HG03280 (cell line): ENCODE data around the gene C10orf120.

Source experiments
- ATAC-seq: cut with Tn5 transposase; IDR thresholded peaks from one replicate; pipeline ENCODE4 v1.9.1; 2021; ENCODE audit warnings: mild to moderate bottlenecking, moderate library complexity; ENCODE audit not compliant: unreplicated experiment

The C10orf120 gene

DNA sequence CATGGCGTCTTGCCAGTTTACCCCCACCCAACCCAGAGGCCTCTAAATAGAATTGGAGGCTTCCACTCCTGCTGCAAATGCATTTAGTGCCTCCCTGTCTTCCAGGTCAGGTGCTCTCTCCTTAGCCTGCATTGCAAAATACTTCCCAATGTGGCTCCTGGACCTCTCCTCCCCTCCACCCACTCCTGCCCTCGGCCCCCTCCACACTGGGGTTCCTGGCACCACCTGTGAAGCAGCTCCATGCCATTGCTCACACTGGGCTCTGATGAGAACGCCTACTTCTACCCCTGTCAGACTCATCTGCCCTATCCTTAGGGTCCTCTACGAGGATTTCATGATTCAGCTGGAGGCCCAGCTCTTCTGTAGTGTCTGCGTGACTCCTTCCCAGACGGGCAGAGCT is 37.4 kb downstream of the C10orf120 start:
- no peak for ATAC-seq

GRCh38 chr10:122660696-122661095 is 39.0 kb downstream of the C10orf120 start:
- ATAC-seq, result no peak

DNA sequence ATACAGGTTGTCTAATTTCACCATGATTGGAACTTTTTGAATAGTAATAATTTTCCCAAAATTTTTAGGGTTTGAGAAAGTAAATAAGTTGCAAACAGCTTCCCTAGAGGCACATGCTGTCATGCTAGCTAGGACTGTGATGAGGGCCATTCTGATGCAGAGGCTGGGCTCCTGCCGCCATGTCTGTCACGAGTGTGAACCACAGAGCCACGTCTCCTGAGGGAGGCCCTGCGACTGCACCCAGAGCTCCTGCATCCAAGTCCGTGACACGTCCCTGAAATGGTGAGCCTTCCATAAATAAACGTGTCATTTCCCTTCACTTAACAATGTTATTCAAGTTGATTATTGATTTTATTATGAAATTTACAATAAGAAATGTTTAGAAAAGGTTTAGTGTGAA is 40.0 kb downstream of the C10orf120 start:
- ATAC-seq, result no peak

DNA sequence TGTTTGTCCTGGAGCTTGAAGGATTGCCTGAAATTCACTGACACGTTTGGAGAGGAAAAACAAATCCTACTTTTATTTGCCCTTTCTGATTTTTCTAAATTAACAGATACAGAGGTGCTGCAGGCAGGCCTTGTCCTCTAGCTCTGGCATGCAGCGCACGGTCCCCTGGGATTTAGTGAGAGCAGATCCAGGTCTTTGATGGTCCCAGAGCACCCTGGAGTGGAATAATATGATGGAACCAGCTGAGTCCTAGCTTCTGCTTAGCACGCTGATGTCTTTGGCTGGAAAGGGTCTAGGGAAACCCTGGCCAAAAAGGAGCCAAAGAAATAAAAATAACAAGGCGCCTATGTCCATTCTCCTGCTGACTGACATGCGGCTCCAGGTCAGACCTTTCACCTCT is 40.5 kb downstream of the C10orf120 start:
- ATAC-seq, result no peak

DNA sequence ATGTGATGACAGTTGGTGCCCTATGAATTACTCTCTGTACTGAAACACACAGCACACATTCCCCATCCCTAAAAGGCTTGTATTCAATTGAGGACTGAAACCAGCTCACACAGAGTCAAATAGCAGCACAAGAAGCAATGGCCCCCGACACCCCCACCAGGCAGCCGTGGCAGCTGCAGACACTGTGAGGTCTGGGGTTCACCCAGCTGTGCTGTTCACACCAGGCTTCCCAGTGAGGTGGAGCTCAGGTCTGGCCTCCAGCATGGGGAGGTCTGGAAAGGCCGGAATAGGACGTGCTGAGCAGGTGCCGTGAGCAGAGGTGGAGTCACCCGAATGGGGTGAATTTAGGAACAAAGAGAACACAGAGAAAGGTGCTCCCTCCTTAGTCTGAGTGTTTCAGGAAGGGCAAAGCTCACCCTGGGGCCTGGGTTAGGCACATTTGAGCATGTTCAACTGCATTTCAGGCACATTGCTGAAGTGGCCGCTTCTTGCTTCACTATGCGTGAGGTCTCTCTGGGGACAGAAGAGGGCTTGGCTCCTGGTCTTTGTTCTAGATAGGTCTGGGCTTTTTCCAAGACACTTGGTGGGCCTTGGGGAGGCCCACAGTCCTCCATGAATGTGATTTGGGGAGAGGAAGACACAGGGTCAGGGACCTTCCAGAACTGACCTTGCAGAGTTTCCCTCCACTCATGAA is 41.1 kb downstream of the C10orf120 start:
- ATAC-seq, result no peak

DNA sequence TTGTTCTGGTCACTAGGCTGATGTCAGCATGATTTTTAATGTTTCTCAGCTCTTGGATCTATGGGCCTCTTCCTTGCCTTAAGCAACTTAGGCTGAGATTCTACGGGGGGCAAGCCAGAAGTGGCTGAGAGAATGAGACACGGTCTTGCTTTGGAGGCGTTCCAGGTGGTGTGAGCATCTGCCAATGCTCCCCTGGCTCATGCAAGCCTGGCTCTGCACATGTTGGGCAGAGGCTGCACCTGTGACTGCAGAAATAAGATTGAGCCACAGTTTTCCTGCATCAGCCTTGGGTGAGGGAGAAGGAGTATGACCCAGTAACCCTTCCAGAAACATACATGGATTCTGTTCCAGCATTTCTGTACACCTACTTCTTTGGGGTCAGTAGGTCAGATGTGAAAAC is 41.9 kb downstream of the C10orf120 start:
- ATAC-seq, result no peak

DNA sequence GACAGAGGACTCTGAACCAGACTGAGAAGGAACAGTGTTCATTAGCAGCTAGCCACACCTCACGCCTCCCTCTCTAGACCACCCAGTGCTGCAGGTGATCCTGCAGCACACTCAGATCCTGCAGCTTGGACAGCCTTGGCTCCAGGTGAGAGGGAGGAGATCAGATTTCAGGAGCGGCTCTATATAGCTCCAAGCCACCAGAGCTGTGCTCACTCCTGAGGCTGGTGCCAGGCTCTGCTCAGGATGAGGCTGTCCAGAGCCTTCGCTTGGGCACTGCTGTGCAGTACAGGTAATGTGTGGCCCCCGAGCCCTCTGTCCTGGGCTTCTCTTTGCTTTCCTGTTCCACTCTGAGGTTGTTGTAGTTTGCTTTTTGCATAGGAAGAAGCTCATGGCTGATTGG is 42.4 kb downstream of the C10orf120 start:
- no peak for ATAC-seq

DNA sequence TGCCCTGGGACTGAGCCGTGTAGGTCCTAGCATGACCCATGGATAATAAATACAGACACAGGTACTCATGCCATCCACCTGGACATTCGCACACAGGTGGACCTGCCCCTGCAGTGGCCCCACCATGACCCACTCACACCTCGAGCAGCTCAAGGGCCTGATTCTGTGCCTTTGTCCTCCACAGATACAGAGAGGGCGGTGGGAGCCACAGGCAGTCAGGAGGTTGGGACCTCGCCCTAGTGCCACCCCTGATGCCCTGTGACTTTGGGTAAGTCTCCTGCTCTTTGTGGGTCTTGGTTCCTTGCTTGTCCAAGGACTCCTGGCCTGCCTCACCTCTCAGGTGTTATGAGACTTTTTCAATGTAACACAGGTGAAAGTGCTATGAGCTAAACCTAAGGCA is 42.9 kb downstream of the C10orf120 start:
- no peak for ATAC-seq

DNA sequence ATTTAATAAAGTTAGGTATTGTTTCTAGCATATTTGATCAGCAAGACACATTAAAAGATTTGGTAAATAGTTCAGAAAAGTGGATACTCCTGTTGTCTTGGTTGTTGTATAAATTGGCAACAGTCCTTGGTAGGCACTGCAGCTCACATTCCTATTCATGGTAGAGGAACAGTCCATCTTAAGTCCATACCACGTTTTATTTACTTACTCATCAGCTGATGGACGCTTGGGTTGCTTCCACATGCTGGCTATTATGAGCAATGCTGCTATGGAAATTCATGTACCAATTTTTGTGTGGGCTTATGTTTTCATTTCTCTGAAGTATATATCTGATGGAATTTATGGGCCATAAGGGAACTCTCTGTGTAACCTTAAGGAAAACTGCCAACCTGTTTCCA is 43.3 kb downstream of the C10orf120 start:
- ATAC-seq, result no peak

- no peak for ATAC-seq
Observed at GRCh38 chr10:122655524-122656307, 43.9 kb downstream of the C10orf120 start.

- no peak for ATAC-seq
Observed at GRCh38 chr10:122650331-122650730, 49.3 kb downstream of the C10orf120 start.

GRCh38 chr10:122649903-122650302 is 49.7 kb downstream of the C10orf120 start:
- no peak for ATAC-seq

DNA sequence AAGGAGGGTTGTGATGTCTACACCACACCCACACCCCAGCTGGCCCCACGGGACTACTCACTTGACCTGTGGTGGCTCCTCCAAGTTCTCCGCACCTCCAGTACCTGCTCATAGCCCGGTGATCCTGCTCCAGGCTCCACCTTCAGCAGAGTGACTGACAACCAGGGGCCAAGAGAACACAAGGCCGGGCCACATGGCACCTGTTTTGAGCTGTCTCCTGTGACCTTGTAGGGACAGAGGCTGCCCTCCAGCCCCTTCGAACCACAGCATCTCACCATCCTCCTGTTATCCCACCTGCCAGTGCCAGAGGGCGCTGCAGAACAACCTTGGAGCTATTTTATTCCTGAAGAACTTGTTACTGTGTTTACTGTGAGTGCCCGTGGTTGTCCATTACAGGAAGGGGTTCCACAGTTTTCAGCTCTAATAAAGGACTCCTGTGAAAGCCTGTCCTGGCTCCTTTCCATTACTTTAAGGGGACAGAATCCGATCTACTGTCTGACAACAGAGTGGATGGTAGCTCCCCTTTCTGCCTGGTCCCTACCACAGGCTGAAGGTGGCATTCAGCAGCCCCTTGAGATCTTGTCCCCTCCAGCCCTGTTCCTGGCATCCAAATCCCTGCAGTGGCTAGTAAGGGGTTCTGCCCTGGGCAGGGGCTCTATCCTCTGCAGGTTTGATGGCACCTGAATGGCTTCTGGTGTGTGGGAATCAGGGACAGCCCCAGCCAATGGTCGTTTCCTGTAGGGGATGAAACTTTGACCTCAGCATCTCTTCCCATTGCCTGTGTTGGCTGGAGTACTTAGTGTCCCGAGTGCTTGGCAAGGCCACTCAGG is 50.8 kb downstream of the C10orf120 start:
- no peak for ATAC-seq
